Glutamatergic neuron (in vitro differentiated cells): Measurements from ENCODE around the gene FHIT. TPM values are rescaled to one million over a fixed set of nuclear protein-coding genes. Genes with fewer than 3 reads are reported as not detected.

Experiments used
- DNase-seq: peaks from one replicate; pipeline ENCODE4 v3.0.0; 2022
- H3K27ac Mint-ChIP-seq: one replicate; pipeline ENCODE4 v1.8.0; 2020; ENCODE audit warnings: mild to moderate bottlenecking, mixed read lengths, inconsistent platforms; ENCODE audit not compliant: unreplicated experiment
- H3K27me3 Mint-ChIP-seq: one replicate; pipeline ENCODE4 v1.8.0; 2020; ENCODE audit warnings: mild to moderate bottlenecking, moderate library complexity, mixed read lengths, inconsistent platforms; ENCODE audit not compliant: unreplicated experiment
- H3K36me3 Mint-ChIP-seq: one replicate; pipeline ENCODE4 v1.8.0; 2020; ENCODE audit warnings: mild to moderate bottlenecking, mixed read lengths, inconsistent platforms; ENCODE audit not compliant: unreplicated experiment
- H3K4me1 Mint-ChIP-seq: one replicate; pipeline ENCODE4 v1.8.0; 2020; ENCODE audit warnings: mild to moderate bottlenecking, low read depth, mixed read lengths, inconsistent platforms; ENCODE audit not compliant: unreplicated experiment
- H3K4me3 Mint-ChIP-seq: one replicate; pipeline ENCODE4 v1.8.0; 2020; ENCODE audit warnings: mild to moderate bottlenecking, mixed read lengths, inconsistent platforms; ENCODE audit not compliant: unreplicated experiment
- H3K9me3 Mint-ChIP-seq: one replicate; pipeline ENCODE4 v1.8.0; 2020; ENCODE audit warnings: mild to moderate bottlenecking, moderate library complexity, mixed read lengths, inconsistent platforms; ENCODE audit not compliant: unreplicated experiment
- total RNA-seq: library from RNA; stranded (reverse); fragmentation: NEBNext Ultra II Directional; extraction: Animal tissue kit (Norgen Biotek cat#: 25700); gene quantifications from one replicate; pipeline ENCODE4 v1.2.1, GENCODE V29; 2021; ENCODE audit not compliant: unreplicated experiment
- TF ChIP-seq, protein P1 (sequence below): fragments of 200-600 bp; sonication (generic); IDR thresholded peaks from one replicate; pipeline ENCODE4 v1.5.0; 2021; ENCODE audit not compliant: partially characterized antibody, unreplicated experiment

Gene FHIT
- total RNA-seq, 1 donor from 2014 or later: 15.2 TPM

DNA sequence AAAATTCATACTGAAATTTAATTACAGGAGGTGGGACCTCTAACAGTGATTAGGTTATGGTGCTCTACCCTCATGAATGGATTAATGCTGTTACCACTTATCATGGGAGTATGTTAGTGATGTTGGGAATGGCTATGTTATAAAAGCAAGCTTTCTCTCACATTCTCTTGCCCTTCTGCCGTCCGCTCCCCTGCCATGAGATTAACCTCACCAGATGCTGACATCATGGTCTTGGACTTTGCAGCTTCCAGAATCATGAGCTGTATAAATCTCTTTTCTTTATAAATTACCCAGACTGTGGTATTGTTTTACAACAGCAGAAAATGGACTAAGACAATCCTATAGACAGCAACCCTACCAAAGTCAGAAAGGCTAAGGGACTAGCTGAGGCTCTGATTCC, 884.8 kb downstream of the FHIT start:
- Mint-ChIP-seq H3K9me3 (peaks cover 1% of the 10 kb centered on the region), H3K4me3 (no peak overlapping the region), H3K4me1 (peaks cover 4% of the 10 kb centered on the region), H3K36me3 (no peaks in the 10 kb centered on the region), H3K27ac (no peak overlapping the region), H3K27me3 (peaks cover 2% of the 10 kb centered on the region)
- TF ChIP-seq, protein P1, sequence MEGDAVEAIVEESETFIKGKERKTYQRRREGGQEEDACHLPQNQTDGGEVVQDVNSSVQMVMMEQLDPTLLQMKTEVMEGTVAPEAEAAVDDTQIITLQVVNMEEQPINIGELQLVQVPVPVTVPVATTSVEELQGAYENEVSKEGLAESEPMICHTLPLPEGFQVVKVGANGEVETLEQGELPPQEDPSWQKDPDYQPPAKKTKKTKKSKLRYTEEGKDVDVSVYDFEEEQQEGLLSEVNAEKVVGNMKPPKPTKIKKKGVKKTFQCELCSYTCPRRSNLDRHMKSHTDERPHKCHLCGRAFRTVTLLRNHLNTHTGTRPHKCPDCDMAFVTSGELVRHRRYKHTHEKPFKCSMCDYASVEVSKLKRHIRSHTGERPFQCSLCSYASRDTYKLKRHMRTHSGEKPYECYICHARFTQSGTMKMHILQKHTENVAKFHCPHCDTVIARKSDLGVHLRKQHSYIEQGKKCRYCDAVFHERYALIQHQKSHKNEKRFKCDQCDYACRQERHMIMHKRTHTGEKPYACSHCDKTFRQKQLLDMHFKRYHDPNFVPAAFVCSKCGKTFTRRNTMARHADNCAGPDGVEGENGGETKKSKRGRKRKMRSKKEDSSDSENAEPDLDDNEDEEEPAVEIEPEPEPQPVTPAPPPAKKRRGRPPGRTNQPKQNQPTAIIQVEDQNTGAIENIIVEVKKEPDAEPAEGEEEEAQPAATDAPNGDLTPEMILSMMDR: no peak
- DNase-seq: no peak

DNA sequence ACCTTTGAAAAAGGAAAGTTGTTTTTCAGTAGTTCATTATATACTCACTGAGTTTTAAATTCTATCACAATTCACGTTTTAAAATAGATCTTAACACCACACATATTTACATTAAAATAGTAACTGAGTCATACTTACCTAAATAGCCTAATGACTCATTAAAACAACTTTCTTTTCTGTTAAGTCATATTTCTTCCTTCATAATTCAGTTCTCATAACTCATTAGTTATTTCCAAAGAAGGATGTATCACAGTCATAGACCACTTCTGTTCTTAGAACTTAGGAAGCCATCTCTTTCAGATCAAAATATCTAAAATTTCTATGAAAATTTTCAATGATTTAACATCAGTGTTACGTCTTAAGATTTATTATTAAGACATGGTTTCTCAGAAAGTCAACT, 885.9 kb downstream of the FHIT start:
- Mint-ChIP-seq H3K9me3 (no peaks in the 10 kb centered on the region), H3K4me1 (peaks cover 4% of the 10 kb centered on the region), H3K27me3 (peaks cover 2% of the 10 kb centered on the region), H3K27ac (no peak overlapping the region), H3K4me3 (no peak overlapping the region), H3K36me3 (no peaks in the 10 kb centered on the region)
- TF ChIP-seq, protein P1: no peak
- no peak for DNase-seq

DNA sequence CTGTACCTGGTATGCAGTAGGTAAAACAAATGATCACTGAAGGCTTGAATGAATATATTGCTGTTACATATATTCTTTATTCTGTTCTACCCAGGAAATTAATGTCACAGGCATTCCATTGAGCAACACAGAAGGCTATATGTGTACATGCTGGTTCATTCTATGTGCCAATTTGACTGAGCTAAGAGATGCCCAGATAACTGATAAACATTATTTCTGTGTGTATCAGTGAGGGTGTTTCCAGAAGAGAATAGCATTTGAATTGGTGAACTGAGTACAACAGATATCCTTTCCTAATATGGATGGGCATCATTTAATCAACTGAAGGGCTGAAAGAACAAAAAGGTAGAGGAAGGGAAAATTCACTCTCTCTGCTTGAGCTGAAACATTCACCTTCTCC, 886.8 kb downstream of the FHIT start:
- no peak for DNase-seq
- peaks cover 4% of the 10 kb centered on the region for H3K4me1 Mint-ChIP-seq
- H3K4me3 Mint-ChIP-seq: no peak overlapping the region
- TF ChIP-seq, protein P1: no peak
- H3K9me3 Mint-ChIP-seq: no peaks in the 10 kb centered on the region
- H3K27me3 Mint-ChIP-seq: peaks cover 2% of the 10 kb centered on the region
- no peak overlapping the region for H3K27ac Mint-ChIP-seq
- no peaks in the 10 kb centered on the region for H3K36me3 Mint-ChIP-seq

DNA sequence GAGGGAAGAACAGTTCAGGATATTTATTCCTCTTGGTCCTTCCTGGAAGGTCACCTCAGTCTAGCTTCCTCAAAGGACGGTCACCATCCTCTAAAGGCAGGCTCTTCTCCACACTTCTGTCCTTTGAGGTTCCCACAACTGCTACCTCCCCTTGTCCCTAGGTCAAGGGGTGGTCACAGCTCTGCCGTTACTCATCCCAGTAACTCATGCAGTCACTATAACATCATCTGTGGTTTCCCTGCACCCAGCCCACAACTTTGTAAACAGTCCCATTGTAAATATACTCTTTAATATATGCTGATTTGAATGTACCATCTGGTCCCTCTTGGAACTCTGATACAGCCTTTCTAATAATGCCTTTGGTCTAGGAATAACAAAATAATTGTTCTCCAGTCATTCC, 887.4 kb downstream of the FHIT start:
- TF ChIP-seq, protein P1: no peak
- Mint-ChIP-seq H3K36me3 (no peaks in the 10 kb centered on the region), H3K27ac (no peak overlapping the region), H3K9me3 (no peaks in the 10 kb centered on the region), H3K4me1 (peaks cover 4% of the 10 kb centered on the region), H3K27me3 (no peaks in the 10 kb centered on the region), H3K4me3 (no peak overlapping the region)
- DNase-seq: no peak

DNA sequence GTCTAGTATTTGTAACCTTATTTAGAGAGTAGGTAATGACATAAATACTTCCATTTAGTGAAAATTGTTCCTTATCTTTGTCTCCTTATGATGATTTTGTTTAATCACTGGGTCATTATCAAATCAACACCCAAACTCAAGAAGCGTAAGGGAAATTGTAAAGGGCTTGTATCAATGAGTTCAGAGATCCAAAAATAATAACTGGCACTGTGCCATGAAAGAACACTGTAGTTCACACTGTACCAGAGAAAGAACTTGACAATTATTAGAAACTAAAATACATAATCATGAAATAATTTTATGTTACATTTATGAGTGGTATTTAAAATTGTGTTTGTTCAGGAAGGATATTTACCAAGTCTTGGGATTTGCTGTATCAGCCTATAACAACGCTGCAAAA, 895.4 kb downstream of the FHIT start:
- no peak overlapping the region for H3K4me3 Mint-ChIP-seq
- H3K4me1 Mint-ChIP-seq: no peaks in the 10 kb centered on the region
- no peak for DNase-seq
- H3K27ac Mint-ChIP-seq: no peak overlapping the region
- TF ChIP-seq, protein P1: no peak
- H3K36me3 Mint-ChIP-seq: no peaks in the 10 kb centered on the region
- peaks cover 1% of the 10 kb centered on the region for H3K9me3 Mint-ChIP-seq
- no peaks in the 10 kb centered on the region for H3K27me3 Mint-ChIP-seq
